ENCODE data around the gene GMEB2. TPM values are rescaled to one million over a fixed set of nuclear protein-coding genes. Genes with fewer than 3 reads are reported as not detected.
A peak's percentile ranks its signal among the peaks of the same experiment; 100 is the strongest.

GMEB2 gene
- total RNA-seq: 10 to 100 TPM; 11.5 to 12.3 TPM
- polyA plus RNA-seq (2013, experiment 1 of 2): 14.3 TPM
- 13.6 TPM for polyA plus RNA-seq (2013, experiment 2 of 2)
- long read RNA-seq, experiment 1, partial matches to known transcripts: 0 of 5 reads
- long read RNA-seq, experiment 1, other reads (novel, unspliced or antisense): 5 of 5 reads
- long read RNA-seq, experiment 2, full-length matches to known transcripts: 12 of 23 reads
- long read RNA-seq, experiment 2, partial matches to known transcripts: 3 of 23 reads
- long read RNA-seq, experiment 2, other reads (novel, unspliced or antisense): 8 of 23 reads
- long read RNA-seq, experiment 3, full-length matches to known transcripts: 21 of 39 reads
- long read RNA-seq, experiment 3, partial matches to known transcripts: 3 of 39 reads
- long read RNA-seq, experiment 3, other reads (novel, unspliced or antisense): 15 of 39 reads
- long read RNA-seq, experiment 4: 0 reads

- peak; percentile 90 for DNase-seq
- peak within 1 kb of the TSS; percentile 58 for H3K27ac ChIP-seq (ENCODE audit: low read depth, low read length)
- no peaks in the 10 kb centered on the region for H3K27me3 Mint-ChIP-seq (ENCODE audit: insufficient read depth)
Measured at GRCh38 chr20:63626424-63627128, at the start of gene GMEB2. GMEB2 (minus strand) TSS chr20:63627101; CDS start chr20:63619397, 7,704 bp downstream.

GRCh38 chr20:63675681-63676368 is 48.9 kb upstream of the GMEB2 start:
- Histone ChIP-seq H3K9me3 (ENCODE audit: control insufficient read depth, low read length) (no peaks in the 10 kb centered on the region), H3K9ac (ENCODE audit: extremely low read depth, low read length, poor library complexity, severe bottlenecking) (no peak overlapping the region), H3K27ac (ENCODE audit: low read depth, low read length) (no peak overlapping the region), H3K36me3 (ENCODE audit: control insufficient read depth, insufficient read depth, low read length) (peaks cover 10% of the 10 kb centered on the region), H3K4me3 (ENCODE audit: low read length) (no peak overlapping the region), H3K4me1 (ENCODE audit: control insufficient read depth, insufficient read depth, low read length) (no peaks in the 10 kb centered on the region), H3K27me3 (ENCODE audit: control insufficient read depth, insufficient read depth, low read length, poor library complexity, severe bottlenecking) (no peaks in the 10 kb centered on the region)
- 93 to 96% methylated on average over 13 to 20 of the region's 20 CpGs for WGBS, 2 experiments (ENCODE audit: insufficient coverage in 1 of 2, insufficient read length in 1 of 2)
- Mint-ChIP-seq H3K36me3 (ENCODE audit: low read depth) (peaks cover 31% of the 10 kb centered on the region), H3K27ac (no peak overlapping the region), H3K4me3 (no peak overlapping the region), H3K9me3 (no peaks in the 10 kb centered on the region), H3K27me3 (ENCODE audit: insufficient read depth) (no peaks in the 10 kb centered on the region), H3K4me1 (no peaks in the 10 kb centered on the region)
- no peak for TF ChIP-seq CTCF (conservative IDR thresholded peaks at IDR 0.05)
- DNase-seq: no peak

More at GRCh38 chr20:63626424-63627128, at the start of gene GMEB2:
- Mint-ChIP-seq H3K4me3 (peak within 1 kb of the TSS; percentile 60), H3K4me1 (peaks cover 6% of the 10 kb centered on the region), H3K27ac (peak within 1 kb of the TSS; percentile 88), H3K36me3 (ENCODE audit: low read depth) (peaks cover 9% of the 10 kb centered on the region), H3K9me3 (no peaks in the 10 kb centered on the region)
- Histone ChIP-seq H3K36me3 (ENCODE audit: control insufficient read depth, insufficient read depth, low read length) (no peaks in the 10 kb centered on the region), H3K9ac (ENCODE audit: extremely low read depth, low read length, poor library complexity, severe bottlenecking) (peak within 1 kb of the TSS; percentile 80), H3K4me1 (ENCODE audit: control insufficient read depth, insufficient read depth, low read length) (no peaks in the 10 kb centered on the region), H3K4me3 (ENCODE audit: low read length) (peak within 1 kb of the TSS; percentile 85), H3K9me3 (ENCODE audit: control insufficient read depth, low read length) (no peaks in the 10 kb centered on the region), H3K27me3 (ENCODE audit: control insufficient read depth, insufficient read depth, low read length, poor library complexity, severe bottlenecking) (no peaks in the 10 kb centered on the region)
- 0% methylated on average over 25 to 113 of the region's 114 CpGs for WGBS, 2 experiments (ENCODE audit: insufficient coverage in 1 of 2, insufficient read length in 1 of 2)
- no peak for TF ChIP-seq CTCF (conservative IDR thresholded peaks at IDR 0.05)

GRCh38 chr20:63673951-63674350 is 47.0 kb upstream of the GMEB2 start:
- Mint-ChIP-seq H3K4me3 (no peak overlapping the region), H3K36me3 (ENCODE audit: low read depth) (peaks cover 36% of the 10 kb centered on the region), H3K27me3 (ENCODE audit: insufficient read depth) (no peaks in the 10 kb centered on the region), H3K27ac (no peak overlapping the region), H3K4me1 (no peaks in the 10 kb centered on the region), H3K9me3 (no peaks in the 10 kb centered on the region)
- H3K27ac ChIP-seq (ENCODE audit: low read depth, low read length): no peak overlapping the region
- no peaks in the 10 kb centered on the region for H3K9me3 ChIP-seq (ENCODE audit: control insufficient read depth, low read length)
- H3K4me1 ChIP-seq (ENCODE audit: control insufficient read depth, insufficient read depth, low read length): no peaks in the 10 kb centered on the region
- no peak for DNase-seq
- 94 to 97% methylated on average over 8 to 14 of the region's 14 CpGs for WGBS, 2 experiments (ENCODE audit: insufficient coverage in 1 of 2, insufficient read length in 1 of 2)
- peaks cover 10% of the 10 kb centered on the region for H3K36me3 ChIP-seq (ENCODE audit: control insufficient read depth, insufficient read depth, low read length)
- H3K9ac ChIP-seq (ENCODE audit: extremely low read depth, low read length, poor library complexity, severe bottlenecking): no peak overlapping the region
- H3K4me3 ChIP-seq (ENCODE audit: low read length): no peak overlapping the region
- no peak for TF ChIP-seq CTCF (conservative IDR thresholded peaks at IDR 0.05)
- H3K27me3 ChIP-seq (ENCODE audit: control insufficient read depth, insufficient read depth, low read length, poor library complexity, severe bottlenecking): no peaks in the 10 kb centered on the region
